Iris pigment epithelial cell (primary cell): ENCODE results near the gene SIGLEC12.
"Not testable (repeated sequence)": the region's sequence is repeated elsewhere in the genome, so short reads cannot be mapped to it uniquely, and the experiment has no call there.

Experiments used
- DNase-seq: peaks from one replicate; pipeline ENCODE4 v3.0.0-alpha.2; 2011; ENCODE audit warnings: low read depth

Gene SIGLEC12

DNA sequence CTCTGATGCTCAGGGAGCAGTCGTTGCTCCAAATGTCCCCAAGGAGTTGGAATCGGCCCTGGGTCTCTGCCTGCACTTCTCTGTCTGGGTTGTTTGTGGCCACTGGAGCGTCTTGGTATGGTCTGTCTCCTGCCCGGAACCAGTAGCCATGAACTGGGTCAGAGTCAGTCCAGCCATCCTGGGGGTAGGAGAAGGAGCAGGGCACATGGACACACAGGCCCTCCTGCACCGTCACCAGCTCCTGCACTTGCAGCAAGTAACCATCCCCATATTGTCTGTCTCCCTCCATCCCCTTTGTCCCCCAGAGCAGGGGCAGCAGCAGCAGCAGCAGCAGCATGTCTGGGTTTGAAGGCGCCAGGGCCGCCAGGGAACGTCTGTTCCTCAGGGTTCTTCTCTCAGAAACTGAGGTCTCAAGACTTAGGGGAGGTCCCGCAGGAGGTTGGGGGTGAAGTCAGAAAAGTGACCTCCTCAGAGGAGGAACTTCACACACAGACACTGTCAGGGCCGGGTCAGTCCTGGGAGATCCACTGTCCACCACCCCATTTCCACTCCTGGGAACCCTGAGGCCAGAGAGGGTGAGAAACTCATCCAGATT, 43.5 kb downstream of the SIGLEC12 start, which contains the start of gene SIGLEC8:
Gene SIGLEC8 (minus strand): TSS at position 404 of the 595 bp plus-strand sequence. CDS start 67 bp downstream, at position 337.
- no peak for DNase-seq

DNA sequence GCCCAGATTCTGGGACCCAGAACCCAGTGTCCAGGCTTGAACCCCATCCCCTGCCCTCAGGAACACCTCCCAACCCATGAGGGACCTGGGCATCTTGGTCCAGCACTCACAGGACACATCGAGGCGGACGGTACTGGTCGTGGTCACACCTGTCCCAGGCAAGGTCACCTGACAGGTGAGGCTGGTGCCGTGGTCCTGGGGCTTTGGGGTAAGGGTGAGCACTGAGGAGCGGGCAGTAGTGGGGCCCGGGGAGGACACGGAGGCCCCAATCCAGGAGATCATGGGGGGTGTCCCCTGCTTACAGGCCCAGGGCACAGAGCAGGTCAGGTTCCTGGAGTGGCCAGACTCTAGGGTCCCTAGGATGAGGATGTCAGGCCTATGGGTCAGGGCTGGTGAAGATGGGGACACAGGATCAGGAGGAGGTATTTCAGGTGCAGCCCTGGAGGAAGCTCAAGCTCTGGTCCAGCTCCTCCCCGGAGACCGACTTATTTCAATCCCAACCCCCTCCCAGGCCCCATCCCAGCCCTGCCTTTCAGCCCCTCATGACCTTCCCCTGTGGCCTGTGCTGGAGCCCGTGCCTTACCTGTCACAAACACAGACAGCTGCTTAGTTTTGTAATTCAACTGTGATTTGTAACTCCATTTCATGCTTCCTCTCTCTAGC, 44.1 kb downstream of the SIGLEC12 start:
- DNase-seq: no peak

DNA sequence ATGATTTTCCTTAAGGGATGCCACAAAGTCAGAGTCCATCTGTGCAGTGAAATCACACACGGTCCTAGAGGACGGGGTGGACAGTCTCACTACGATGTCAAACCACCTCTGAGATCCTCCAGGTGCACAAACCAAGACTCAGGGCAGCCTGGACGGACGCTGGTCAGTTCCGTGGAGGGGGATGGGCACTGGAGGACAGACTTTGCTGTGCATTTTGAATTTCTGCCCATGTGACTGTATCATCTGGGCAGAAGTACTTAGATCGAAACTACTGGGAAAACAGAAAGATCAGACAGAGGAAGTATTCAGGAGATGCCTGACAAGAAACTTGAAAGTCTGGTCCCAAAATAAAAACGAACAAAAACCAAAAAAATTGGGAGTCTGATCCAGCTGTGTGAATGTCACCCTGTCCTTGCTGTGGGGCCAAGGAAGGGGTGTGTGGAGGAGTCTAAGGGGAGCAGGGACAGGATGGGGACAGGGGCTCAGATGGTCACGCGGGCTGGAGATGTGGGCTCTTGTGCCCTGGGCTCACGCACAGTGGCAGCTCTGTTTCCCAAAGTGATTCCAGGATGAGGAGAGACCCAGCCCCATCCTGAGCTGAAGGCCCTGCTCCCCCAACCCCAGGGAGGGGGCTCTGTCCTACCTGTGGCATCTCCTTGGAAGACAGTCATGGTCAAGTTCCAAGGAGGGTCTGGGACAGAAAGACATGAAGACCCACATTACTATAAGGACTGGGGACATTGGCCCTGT, 44.9 kb downstream of the SIGLEC12 start:
- no peak for DNase-seq

DNA sequence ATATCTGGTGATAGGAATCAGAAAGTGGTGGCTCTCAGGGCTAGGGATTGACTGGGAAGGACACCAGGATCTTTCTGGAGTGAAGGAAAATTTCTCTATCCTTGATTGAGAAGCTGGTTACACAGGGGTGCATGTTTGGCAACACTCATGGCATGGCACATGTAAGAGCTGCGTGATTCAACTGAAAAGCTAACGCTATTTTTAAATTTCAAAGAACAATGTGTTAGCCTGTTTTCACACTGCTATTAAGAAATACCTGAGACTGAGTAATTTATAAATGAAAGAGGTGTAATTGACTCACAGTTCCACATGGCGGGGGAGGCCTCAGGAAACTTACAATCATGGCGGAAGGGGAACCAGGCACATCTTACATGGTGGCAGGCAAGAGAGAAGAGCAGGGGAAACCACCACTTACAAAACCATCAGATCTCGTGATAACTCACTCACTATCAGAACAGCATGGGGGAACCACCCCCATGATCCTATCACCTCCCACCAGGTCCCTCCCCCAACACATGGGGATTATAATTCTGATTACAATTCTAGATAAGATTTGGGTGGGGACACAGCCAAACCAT, 50.8 kb downstream of the SIGLEC12 start:
- no peak for DNase-seq

DNA sequence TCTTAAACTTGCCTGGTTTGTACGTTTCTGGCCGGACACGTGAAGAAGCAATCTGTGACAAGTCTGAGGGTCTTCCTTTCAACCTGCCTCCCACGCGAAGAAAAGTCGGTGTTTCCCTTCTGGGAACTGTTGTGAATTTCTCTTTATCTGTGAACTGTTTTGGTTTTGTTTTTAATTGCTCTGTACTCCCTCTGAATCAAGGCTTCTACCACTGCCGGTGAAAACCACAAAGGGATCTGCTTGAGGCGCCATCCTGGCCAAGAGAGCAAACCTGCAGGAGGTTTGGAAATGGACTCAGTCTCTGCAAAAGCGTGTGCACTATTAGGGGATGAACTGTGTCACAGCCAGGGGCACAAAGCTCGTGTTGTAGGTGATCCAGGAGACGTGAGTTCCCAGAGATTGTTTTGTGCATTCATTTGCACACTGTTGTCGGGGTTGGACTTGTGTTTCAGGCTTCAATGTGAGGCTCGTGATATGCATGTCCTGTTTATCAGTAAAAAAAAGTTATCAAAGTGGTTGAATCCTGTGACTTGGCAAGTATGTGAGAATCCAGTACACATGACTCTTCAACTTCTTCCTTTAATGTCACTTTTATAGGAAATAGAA, 53.1 kb downstream of the SIGLEC12 start:
- DNase-seq: no peak

DNA sequence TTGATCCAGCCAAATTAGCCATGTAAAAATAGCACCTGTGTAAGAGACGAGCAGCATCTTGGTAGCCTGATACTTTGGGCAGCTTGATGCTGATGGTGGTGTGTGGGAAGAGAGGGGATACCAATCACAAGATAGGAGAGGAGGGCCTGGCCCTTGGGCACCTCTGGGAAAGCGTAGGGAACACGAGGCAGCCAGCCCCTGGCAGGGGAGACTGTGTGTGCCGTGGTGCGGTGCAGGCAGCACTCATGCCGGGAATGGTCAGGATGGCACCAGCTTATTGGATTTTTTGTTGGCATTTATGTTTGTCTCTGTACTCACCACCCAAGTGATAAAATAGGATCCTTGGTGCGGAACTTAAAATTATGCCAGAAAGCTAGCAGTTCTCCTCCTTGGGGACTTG, 53.6 kb downstream of the SIGLEC12 start:
- no peak for DNase-seq

DNA sequence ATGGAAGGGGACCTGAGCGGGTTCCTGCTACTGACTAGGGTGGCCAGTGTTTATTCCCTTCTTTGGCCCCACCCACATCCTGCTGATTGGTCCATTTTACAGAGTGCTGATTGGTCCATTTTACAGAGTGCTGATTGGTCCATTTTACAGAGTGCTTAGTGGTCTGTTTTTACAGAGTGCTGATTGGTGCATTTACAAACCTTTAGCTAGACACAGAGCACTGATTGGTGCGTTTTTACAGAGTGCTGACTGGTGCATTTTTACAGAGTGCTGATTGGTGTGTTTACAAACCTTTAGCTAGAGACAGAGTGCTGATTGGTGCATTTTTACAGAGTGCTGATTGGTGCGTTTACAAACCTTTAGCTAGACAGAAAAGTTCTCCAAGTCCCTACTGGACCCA, 54.1 kb downstream of the SIGLEC12 start:
- DNase-seq: not testable (repeated sequence)

DNA sequence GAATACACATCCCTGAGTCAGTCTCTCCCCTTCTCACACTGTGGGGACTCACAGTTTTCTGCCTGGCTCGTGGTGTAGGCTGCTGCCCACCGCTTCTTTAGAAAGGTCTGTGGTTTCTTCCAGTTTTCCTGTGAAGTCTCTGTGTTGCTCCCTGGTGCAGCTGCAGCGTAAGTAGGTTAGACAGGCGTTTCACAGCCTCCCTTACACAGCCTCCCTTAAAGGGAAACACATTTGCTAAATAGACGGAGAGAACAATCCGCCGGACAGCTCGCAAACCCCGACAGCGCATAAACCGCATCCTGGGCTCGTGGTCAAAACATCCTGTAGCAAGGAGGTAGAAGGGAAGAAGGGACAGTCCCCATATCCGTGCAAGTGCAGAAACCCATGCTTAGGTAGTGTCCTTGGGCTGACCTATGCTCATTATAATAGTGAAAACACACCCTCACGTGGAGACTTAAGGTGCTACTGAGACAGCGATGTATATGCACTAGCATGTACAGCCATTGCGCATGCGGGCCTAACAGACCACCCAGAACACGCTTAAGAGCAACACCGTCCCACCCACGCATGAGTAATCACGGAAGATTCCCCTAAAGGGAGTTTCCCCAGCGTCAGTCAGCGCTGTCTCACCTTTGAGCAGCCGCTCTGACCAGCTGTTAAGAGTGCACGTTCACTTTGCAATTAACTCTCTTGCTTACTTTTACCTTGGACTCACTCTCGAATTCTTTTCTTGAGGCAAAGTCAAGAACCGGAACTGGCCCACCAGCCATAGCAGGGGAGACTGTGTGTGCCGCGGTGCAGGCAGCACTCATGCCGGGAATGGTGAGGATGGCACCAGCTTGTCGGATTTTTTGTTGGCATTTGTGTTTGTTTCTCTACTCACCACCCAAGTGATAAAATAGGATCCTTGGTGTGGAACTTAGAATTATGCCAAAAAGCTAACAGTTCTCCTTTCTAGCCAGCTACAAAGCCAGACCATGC, 59.9 kb downstream of the SIGLEC12 start:
- no peak for DNase-seq
